GM21786 (cell line): ENCODE results near the gene DPYD.

Experiments
- ATAC-seq: cut with Tn5 transposase; IDR thresholded peaks from one replicate; pipeline ENCODE4 v1.9.1; 2021; ENCODE audit not compliant: unreplicated experiment

Gene DPYD

DNA sequence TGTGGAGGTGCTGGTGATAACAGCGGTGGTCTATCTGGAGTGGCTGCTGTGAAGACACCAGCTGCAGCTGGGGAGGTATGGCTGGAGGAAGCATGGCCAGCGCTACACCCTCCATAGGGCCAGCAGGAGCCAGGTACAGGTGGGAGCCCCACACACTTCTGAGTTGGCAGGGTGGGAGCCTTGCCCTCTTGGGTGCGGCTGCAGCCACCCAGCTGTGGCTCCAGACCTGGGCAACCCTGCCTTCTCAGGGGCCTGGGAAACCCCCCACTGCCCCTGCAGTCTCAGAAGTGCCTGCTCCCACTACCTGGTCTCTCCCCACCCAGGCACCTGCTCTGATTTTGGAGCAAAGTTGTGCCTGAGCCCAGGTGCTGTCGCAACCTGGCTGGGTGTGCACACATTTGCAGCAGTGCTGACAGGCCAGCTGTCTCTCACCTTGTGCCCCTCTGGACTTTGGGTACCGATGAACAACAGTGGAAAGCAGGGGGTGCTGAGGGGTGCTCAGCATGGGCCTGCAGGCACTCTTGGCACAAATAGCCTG lies 76.2 kb downstream of the DPYD start:
- no peak for ATAC-seq

DNA sequence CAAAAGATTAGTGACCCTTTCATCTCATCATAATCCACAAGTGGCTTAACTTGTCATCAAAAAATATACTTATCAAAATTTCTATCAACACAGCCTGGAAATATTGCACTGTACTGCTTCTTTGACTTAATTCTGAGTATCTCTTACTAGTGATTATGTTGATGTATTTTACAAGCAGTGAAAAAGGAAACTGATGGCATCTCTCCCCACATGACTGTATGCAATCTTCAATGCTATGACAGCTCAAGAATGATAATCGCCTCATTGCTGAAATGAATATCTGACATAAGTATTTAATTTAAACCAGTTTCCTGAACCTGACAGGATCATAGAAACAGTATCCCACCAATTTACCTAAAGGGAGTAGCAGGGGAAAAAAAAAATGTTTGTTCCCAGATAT lies 79.5 kb downstream of the DPYD start:
- ATAC-seq = no peak

DNA sequence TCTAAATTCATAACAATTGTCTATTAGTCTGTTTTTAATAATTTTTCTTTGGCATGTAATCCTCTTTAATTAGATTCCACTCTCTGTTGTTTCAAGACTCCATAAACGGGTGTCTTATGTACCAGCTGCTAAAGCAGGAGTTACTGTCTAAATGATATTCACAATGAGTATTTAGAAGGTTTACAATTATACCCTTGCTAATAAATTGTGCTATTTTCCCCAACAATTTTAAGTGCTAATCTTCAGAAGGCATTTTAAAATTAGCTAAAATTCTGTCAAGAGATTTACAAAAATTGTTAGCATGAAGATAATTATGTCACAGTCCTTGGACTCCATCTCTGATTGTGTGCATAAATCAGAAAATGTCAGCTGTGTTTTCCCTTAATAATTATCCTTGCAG lies 83.7 kb downstream of the DPYD start:
- no peak for ATAC-seq

DNA sequence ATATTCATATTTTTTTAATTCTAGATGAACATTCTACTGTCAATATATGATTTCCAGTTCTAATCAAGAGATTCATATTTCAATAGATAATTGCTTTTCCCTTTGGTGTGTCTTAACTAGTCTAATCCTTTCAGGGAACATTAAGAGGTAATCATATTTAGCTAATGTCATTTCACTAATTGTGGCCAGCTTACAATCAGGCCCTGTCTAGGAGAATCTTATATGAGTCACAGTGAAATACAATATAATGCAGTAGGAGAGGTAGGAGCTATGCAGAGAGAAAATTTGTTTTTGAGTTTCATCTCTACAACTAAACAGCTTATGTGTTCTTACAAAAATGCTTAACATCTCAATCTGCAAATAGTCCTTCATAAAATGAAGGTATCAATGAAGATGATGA lies 85.9 kb downstream of the DPYD start:
- ATAC-seq = no peak

DNA sequence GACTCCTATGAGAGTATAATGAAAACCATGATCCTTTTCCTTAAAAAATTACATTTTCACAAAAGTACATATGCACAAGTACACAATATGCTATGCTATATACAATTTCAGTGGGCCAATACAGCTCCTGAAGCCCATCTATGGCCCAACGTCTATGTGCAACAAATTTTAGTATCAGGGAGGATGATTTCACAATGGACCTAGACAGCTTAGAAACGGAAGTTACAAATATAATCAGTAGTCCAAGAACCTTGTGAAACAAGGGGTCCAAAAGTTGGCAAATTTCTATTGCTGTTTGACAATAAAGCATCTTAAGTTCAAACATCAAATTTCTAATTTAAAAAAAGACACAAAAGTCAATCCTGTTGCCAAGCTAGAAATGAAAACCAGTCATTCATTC lies 87.0 kb downstream of the DPYD start:
- no peak for ATAC-seq

DNA sequence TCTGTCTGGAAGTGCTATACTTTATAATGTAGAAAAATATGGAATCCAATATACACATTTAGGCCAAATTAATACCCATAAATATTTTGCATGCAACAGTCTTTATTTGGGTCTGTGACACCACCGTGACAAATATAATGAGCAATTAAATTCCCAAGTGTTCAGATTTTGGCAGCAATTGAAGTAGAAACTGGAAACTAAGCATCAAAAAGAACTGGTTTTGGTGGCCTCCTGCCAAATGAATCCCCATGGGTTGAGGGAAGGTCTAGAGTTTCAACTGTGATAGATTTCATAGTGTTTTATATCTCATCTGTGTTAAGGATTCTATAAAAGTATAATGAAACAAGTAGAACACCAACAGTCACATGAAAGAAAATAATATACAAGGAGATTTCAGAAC lies 88.4 kb downstream of the DPYD start:
- ATAC-seq = no peak

DNA sequence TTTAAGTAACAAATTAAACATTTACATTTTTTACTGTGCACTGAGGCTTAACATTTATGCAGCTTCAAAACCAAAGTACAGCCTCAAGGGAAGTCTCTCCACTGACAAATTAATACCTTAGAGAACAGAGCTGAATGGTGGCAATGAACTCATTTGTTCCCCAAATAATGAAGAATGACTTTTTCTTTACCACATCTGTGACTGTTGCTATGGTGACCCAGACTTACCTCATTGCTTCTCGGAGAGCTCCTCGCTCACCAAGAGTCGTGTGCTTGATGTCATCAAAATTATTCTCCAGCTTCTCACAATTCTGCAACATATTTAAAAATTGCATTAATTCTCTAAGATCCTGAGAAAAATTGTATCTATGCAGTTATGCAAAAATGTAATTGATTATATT lies 92.9 kb downstream of the DPYD start:
- peak; percentile 69 for ATAC-seq

DNA sequence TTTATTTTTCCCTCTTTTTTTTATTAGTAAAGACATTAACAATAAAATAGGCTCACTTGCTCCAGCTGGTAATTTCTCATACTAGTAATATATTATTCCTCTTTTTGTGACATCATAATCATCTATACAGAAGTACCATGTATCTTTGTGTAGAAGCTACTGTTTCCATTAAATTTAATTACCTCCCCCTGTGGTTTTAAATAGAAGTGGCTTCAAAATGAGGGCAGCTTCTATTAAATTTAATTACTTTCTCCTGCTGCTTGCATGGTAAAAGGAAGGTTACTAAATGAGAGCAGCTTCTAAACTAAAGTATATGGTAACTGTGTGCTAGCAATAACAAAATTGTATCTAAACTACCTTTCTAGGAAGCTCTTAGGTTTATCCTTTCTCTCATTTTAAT lies 94.0 kb downstream of the DPYD start:
- no peak for ATAC-seq

DNA sequence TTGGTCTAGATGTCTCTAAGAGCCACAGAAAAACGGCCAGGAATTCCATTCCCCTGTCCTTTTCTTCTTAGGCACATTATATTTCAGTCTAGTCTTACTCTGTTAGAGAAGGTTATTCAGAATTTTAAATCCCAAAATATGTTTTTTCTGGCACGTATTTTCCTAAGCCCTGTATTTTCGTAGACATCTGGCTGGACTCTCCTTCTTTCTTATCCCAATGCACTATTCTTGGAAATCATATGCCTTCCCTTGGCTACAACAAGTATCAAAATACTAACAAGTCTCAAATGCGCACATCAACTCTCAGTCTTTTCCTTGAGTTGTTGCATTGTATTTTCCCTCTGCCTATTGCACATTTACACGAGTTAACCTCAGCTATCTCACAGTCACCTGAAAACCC lies 96.2 kb downstream of the DPYD start:
- no peak for ATAC-seq

DNA sequence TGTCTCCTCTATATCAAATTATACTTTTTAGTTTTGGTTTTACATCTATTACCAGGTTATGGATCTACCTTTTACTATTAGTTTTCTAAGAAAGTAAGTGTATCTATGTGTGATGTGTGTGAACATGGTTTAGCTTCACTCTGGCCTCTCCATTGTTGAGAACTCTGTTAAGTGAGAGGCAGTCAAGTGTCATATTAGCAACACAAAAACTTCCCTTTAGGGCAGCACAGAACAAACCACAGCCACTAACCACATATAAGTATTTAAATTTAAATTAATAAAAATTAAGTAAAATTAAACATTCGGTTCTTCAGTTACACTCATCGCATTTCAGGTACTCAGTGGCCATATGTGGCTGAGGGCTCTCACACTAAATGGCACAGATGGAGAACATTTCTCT lies 96.6 kb downstream of the DPYD start:
- no peak for ATAC-seq

DNA sequence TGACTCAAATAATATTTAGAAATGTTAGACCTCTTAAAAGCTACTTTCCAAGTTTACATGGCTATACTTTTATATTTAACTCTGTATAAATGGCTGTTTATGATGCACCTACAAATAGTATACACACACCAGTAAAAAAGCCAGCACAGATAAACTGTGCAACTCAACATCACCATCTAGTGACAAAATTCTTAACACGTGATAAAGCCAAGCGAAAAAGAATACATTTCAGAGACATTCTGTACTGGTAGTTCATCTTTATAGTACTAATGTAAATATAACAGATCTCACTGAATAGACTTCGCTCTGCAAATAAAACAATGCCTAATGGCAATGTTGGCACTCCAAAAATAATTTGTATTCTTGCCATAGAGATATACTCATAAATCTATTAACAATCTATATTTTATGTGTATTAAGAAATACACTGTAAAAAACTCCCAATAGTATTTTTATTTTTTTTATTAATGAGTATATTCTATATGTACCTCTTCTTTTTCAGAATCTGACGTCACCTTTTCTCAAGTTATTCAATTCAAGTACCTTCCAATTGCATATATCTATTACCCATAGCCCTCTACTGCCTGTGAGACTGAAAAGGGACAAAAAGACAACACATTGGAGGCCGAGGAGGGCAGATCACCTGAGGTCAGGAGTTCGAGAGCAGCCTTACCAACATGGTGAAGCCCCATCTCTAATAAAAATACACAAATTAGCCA lies 100.2 kb downstream of the DPYD start:
- ATAC-seq = no peak

DNA sequence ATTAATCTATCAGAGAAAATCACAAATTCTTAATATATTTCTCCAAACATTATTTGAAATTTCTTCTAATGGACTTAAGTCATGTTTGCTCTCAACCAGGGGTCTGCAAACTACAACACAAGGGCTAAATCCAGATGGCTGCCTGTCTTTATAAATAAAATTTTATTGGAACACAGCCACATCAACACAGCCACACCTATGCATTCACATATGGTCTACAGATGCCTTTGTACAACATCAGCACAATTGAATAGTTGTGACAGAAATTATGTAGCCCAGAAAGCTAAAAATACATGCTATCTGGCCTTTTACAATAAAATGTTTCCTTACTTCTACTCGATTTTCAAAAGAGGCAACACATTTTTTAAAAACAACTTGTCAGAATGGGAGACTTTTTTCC lies 103.9 kb downstream of the DPYD start:
- ATAC-seq = no peak

DNA sequence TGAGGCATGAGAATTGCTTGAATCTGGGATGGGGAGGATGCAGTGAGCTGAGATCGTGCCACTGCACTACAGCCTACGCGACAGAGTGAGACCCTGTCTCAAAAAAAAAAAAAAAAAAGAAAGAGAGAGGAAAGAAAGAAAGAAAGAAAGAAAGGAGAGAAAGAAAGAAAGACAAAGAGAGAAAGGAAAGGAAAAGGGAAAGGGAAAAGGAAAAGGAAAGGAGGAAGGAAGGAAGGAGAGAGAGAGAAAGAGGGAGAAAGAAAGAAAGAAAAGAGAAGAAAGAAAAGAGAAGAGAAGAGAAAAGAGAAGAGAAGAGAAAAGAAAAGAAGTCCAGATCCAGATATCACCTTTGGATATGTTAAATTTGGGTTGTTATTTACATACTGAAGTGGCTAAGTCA lies 106.0 kb downstream of the DPYD start:
- no peak for ATAC-seq

DNA sequence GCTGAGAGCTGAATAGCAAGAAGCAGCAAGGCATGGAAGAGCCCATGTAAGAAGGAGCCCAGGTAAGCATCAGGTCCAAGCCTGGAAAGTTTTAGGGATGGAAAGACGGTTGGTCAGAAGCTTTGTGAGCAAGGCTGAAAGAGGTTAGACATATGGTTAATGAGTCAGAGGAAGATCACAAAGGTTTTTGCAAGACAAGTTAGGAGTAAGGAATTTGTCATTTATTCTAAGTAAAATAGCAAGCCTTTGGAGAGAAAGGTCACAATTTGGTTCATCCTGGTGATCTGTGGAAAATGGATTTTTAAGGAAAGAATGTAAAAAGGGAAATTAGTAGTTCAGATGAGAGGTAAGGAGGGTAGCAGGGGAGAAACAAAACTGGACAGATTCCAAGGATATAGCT lies 106.7 kb downstream of the DPYD start:
- no peak for ATAC-seq

DNA sequence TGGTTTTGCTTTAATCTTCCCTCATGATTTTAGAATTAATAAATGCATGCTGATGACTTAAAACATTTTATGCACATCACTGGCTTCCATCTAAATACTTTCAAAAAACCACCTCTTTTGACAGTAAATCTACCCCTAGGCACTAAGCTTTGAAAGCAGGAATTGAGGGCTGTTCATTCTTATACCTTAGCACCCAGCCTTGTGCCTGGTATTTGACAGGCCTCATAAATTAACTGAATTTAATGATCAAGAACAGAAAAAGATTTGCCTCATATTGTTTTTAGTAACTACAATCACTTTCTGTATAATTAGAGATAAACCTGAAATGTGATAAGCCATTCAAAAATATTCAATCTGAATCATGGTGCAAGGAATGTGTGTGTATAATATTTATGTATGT lies 108.8 kb downstream of the DPYD start:
- ATAC-seq = no peak

DNA sequence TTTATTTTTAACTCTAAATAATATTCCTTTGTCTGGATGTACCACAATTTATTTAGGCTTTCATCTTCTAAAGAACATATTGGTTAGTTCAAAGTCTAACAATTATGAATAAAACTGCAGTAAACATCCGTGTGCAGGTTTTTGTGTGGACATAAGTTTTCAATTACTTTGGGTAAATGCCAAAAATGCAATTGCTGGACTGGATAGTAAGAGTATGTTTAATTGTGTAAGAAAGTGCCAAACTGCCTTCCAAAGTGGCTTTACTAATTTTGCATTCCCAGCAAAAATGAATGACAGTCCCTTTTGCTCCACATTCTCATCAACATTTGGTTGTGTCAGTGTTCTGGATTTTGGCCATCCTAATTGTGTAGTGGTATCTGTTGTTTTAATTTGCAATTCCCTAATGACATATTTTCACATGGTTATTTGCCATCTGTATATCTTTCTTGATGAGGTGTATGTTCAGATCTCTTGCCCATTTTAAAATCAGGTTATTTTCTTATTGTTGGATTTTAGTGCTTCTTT lies 113.8 kb downstream of the DPYD start:
- no peak for ATAC-seq

DNA sequence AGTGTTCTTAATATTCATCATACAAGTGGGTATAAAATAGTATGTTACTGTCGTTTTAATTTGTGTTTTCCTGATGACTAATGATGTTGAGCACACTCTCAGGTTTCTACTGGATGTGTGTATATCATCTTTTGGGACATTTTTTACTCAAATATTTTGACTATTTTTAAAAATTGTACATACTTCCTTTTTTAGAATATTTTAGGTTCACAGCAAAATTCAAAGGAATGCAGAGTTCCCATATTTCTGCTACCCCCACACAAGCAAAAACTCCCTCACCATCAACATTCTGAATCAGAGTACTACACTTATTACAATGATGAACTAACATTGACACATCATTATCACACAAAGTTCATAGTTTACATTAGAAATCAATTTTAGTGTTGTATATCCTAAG lies 114.5 kb downstream of the DPYD start:
- ATAC-seq = no peak

DNA sequence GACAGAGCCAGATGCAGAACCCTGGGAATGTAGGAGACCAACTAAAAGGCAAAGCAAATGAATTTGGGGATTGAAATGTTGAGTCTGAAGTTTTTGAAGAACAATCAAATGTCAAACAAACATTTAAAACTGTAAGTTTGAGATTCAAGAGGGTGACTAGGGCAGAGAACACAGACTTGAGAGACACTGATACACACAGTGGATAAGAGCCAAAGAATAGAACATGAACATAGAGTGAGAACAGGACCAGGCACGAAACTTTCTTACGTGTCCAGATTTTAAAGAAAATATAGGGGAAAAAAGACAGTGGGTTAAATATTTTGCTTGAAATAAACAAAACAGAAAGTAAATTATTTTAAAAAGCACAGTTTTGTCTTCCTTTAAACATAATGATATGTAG lies 115.7 kb downstream of the DPYD start:
- no peak for ATAC-seq

DNA sequence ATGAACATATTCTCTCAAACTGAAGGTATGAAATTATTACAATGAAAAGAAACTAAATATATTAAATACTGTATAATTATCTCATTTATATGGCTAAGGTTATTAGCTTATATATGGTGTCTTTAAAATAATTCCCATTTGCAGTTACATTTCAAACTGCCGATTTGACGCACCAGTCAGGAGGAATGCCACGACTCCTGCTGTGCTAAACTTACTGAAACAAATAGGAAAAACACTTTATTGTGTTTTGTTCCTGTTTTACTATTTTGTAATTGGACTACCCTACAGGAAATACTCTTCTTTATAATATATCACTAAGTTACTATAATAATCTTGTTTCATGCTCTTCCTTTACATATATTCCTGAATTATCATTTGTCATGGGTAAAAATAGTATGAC lies 117.8 kb downstream of the DPYD start:
- no peak for ATAC-seq

DNA sequence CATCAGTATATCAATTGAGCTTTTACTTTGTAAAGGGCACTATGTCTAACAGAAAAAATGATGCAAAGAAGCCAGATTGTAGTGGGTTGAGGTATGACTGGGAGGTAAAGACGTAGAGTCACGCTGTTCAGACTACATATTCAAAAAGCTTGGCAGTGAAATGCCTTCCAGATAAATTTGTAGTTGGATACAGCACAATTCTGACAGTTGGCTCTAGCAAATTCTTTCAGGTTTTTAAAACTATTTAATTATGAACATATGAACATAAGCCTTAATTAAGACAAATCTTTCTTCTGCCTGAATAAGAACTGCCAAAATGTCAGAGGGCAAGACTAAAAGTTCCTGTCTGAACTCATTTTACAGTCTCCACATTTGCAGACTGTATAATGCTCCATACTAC lies 118.8 kb downstream of the DPYD start:
- ATAC-seq = no peak

DNA sequence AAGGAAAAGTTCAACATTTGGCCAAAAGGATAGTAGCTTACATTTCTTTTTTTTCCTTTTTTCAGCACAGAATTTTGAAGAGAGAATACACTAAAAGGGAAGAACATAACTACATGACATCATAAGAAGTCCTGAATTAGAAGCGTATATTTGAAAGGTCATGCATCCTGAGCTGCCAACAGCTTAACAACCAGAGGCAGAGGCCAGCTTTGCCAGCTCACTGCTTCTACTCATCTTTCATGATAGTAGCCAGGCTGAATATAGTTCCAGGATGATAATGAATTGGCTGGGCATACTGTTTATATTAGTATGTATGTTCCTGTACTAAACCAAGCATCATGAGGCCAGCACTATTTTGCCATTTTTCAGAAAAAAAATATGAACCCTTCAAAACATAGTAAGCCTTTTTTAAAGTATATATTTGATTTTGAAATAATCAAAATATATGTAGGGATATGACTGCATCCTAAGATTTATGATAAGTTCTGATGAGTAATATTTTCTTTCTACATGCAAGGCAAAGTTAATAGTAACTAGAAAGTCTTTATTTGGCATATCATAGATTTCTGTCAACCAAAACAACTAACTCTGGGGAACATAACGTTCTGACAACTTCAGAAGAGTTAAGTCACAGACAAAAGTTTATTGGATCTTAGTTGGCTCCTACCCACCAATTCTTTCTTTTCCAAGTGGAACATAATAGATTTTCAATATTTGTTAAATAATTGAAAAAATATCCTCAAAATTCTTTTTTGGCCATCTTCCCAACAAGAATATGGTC lies 123.2 kb downstream of the DPYD start:
- no peak for ATAC-seq

DNA sequence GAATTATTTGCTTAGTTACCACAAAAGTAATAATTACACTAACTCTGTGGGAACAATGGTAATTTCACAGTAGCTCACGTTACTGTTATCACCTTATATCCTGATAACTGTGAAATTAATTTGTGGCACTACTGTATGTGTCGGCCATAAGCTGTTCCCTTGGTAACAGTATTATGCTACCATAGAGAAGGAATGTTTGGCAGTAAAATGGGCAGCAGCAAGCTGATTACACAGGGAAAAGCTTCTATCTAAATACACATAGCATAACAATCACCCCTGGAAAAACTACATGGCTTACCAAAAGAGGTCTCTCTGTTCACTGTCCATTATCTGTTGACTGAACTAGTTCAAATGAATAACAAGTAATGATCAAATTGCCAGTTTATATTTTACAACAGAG lies 124.1 kb downstream of the DPYD start:
- ATAC-seq = no peak
